Endothelial cell of umbilical vein (primary cell): ENCODE data around the gene NEB. TPM values are rescaled to one million over a fixed set of nuclear protein-coding genes. Genes with fewer than 3 reads are reported as not detected.

Source experiments
- BruUV-seq: library from RNA; stranded (reverse); fragments of 400-500 nt; replicated peaks from 2 replicates; lab custom pipeline; 2021; lab: Mats Ljungman, UMichigan
- CTCF ChIA-PET: fragments of 300-600, 350-600 bp; sonication (Branson Sonifier 250); formaldehyde crosslinking; loops from one replicate; lab custom pipeline; 2021; ENCODE audit warnings: antibody characterized with exemption, inconsistent platforms; lab: Charles Lee
- POLR2A ChIA-PET: fragments of 300-600, 350-600 bp; sonication (Branson Sonifier 250); formaldehyde crosslinking; loops from one replicate; lab custom pipeline; 2021; ENCODE audit warnings: antibody characterized with exemption, inconsistent platforms; lab: Charles Lee
- DNase-seq: peaks from one replicate; pipeline ENCODE4 v3.0.0-alpha.2; 2011; ENCODE audit warnings: low read depth, low spot score
- FAIRE-seq: peaks from 2 replicates; lab custom pipeline; 2011; peaks lifted over from hg19 to GRCh38; lab: Jason Lieb, UNC
- H2AFZ ChIP-seq: 2 replicates; pipeline ENCODE4 v1.6.0; 2012; ENCODE audit warnings: low read depth, low read length, control low read depth, inconsistent platforms
- H3K27ac ChIP-seq: 2 replicates; pipeline ENCODE4 v1.5.1; 2011; ENCODE audit warnings: low read depth, mild to moderate bottlenecking, control low read depth, low read length, moderate library complexity; ENCODE audit not compliant: insufficient read depth
- H3K27me3 ChIP-seq, 2 experiments: 2 replicates each; pipeline versions ENCODE4 v1.6.0 to v1.6.1; 2011; ENCODE audit warnings: low read length in 2 of 2, mixed read lengths in 1 of 2; ENCODE audit not compliant: control insufficient read depth in 2 of 2, insufficient read depth in 2 of 2
- H3K36me3 ChIP-seq, 2 experiments: 2 replicates in 1 of 2; 3 replicates in 1 of 2; pipeline ENCODE4 v1.5.1; 2011; ENCODE audit warnings: low read length in 2 of 2, mild to moderate bottlenecking in 1 of 2, moderate library complexity in 1 of 2; ENCODE audit not compliant: control insufficient read depth in 2 of 2, insufficient read depth in 2 of 2; ENCODE audit errors: extremely low read depth in 1 of 2
- H3K4me1 ChIP-seq: 3 replicates; pipeline ENCODE4 v1.5.1; 2011; ENCODE audit warnings: mild to moderate bottlenecking, low read length; ENCODE audit not compliant: control insufficient read depth, insufficient read depth; ENCODE audit errors: extremely low read depth
- H3K4me2 ChIP-seq: 2 replicates; pipeline ENCODE4 v1.6.1; 2011; ENCODE audit warnings: low read length, control low read depth, mixed read lengths; ENCODE audit not compliant: insufficient read depth
- H3K4me3 ChIP-seq, 3 experiments: fragments of 200-600 bp in 1 of 3; sonication (generic), shearing (Covaris generic) in 1 of 3; replicated peaks in 1 of 3; 2 replicates each; pipeline ENCODE4 v1.5.1; 2011 to 2016; ENCODE audit warnings: control low read depth in 3 of 3, low read length in 3 of 3, mild to moderate bottlenecking in 2 of 3, inconsistent platforms in 1 of 3, low read depth in 1 of 3, moderate library complexity in 1 of 3; ENCODE audit not compliant: insufficient read depth in 1 of 3
- H3K79me2 ChIP-seq: 2 replicates; pipeline ENCODE4 v1.6.0; 2012; ENCODE audit warnings: low read length, inconsistent platforms; ENCODE audit not compliant: control insufficient read depth, insufficient read depth
- H3K9ac ChIP-seq: replicated peaks from 2 replicates; pipeline ENCODE3; 2011; ENCODE audit warnings: low read length, control low read depth; ENCODE audit not compliant: insufficient read depth; ENCODE audit errors: extremely low read depth
- H3K9me1 ChIP-seq: replicated peaks from 3 replicates; pipeline ENCODE4 v1.6.0; 2011; ENCODE audit warnings: mild to moderate bottlenecking, low read length; ENCODE audit not compliant: control insufficient read depth, insufficient read depth; ENCODE audit errors: extremely low read depth
- H3K9me3 ChIP-seq: replicated peaks from 2 replicates; pipeline ENCODE4 v1.5.1; 2012; ENCODE audit warnings: low read length, inconsistent platforms; ENCODE audit not compliant: control insufficient read depth, insufficient read depth
- H4K20me1 ChIP-seq: replicated peaks from 2 replicates; pipeline ENCODE3; 2011; ENCODE audit warnings: mild to moderate bottlenecking, low read length; ENCODE audit not compliant: control insufficient read depth, insufficient read depth; ENCODE audit errors: extremely low read depth
- CTCF ChIP-seq, 2 donors: IDR thresholded peaks; 1 replicate in 1 of 2; 2 replicates in 1 of 2; pipeline ENCODE4 v1.5.1; 2011; ENCODE audit warnings: low read length in 2 of 2, mild to moderate bottlenecking in 2 of 2, moderate library complexity in 2 of 2, control low read depth in 1 of 2, inconsistent platforms in 1 of 2, low read depth in 1 of 2; ENCODE audit not compliant: insufficient read depth in 1 of 2; ENCODE audit errors: extremely low read depth in 1 of 2
- EZH2 ChIP-seq: IDR thresholded peaks from 2 replicates; pipeline ENCODE4 v1.6.1; 2012; ENCODE audit warnings: borderline replicate concordance, low read depth, mild to moderate bottlenecking, moderate library complexity, low read length, inconsistent platforms; ENCODE audit not compliant: severe bottlenecking
- FOS ChIP-seq: IDR thresholded peaks from 2 replicates; pipeline ENCODE4 v1.6.1; 2011; ENCODE audit warnings: mild to moderate bottlenecking, low read length, moderate library complexity, borderline replicate concordance; ENCODE audit not compliant: insufficient read depth
- GATA2 ChIP-seq: IDR thresholded peaks from 2 replicates; pipeline ENCODE4 v1.7.0; 2011; ENCODE audit warnings: low read depth, mild to moderate bottlenecking, moderate library complexity, mixed read lengths, low read length; ENCODE audit not compliant: insufficient read length, insufficient read depth
- JUN ChIP-seq: IDR thresholded peaks from 2 replicates; pipeline ENCODE4 v1.6.1; 2011; ENCODE audit warnings: borderline replicate concordance, low read depth; ENCODE audit not compliant: insufficient read length, insufficient read depth
- MAX ChIP-seq: IDR thresholded peaks from 2 replicates; pipeline ENCODE4 v1.6.1; 2011; ENCODE audit not compliant: insufficient read depth, insufficient read length
- MYC ChIP-seq: IDR thresholded peaks from one replicate; pipeline ENCODE4 v1.6.1; 2011; ENCODE audit warnings: mild to moderate bottlenecking, low read depth, low read length
- POLR2A ChIP-seq: IDR thresholded peaks from 2 replicates; pipeline ENCODE4 v1.6.1; 2012; ENCODE audit warnings: low read depth, mild to moderate bottlenecking, control low read depth, low read length
- POLR2AphosphoS5 ChIP-seq: IDR thresholded peaks from 2 replicates; pipeline ENCODE4 v1.6.1; 2012; ENCODE audit warnings: low read depth, mild to moderate bottlenecking, control low read depth, low read length, moderate library complexity; ENCODE audit not compliant: insufficient read depth
- dilution Hi-C: fragments of 300-500 bp; cut with MboI; formaldehyde crosslinking; loops from one replicate; pipeline ENCODE4 v1.15.0; 2019; ENCODE audit warnings: low sequenced_read_pairs; ENCODE audit not compliant: extremely low pct_ligation_motif_present
- intact Hi-C: fragments of 100-400 bp; cut with micrococcal nuclease; formaldehyde crosslinking; loops from one replicate; pipeline ENCODE4 v1.10.0; 2022
- polyA plus RNA-seq, 4 experiments: library from polyadenylated mRNA; depleted of rRNA in 3 of 4; stranded (reverse) in 3 of 4; unstranded in 1 of 4; fragments of >200 nt; gene quantifications; 2 replicates each; pipeline versions ENCODE4 v1.2.1 to v1.2.3, GENCODE V29; 2011 to 2012; ENCODE audit warnings: missing spikeins in 1 of 4
- total RNA-seq: library from RNA; stranded (reverse); gene quantifications from 2 replicates; pipeline ENCODE4 v1.2.3, GENCODE V29; 2021

The NEB gene
- total and polyA plus RNA-seq, 2 donors (not counting 3 experiments of a cell fraction or from before 2014, with no cell fraction given): 0.84 to 1.8 TPM

GRCh38 chr2:151568501-151568900 lies 165.8 kb downstream of the NEB start:
- H3K4me3 ChIP-seq: no peak overlapping the region
- DNase-seq (no peak), FAIRE-seq (no peak)
- ChIA-PET POLR2A (no interaction called here), CTCF (no interaction called here)
- no peaks in the 10 kb centered on the region for H3K79me2 ChIP-seq
- H3K9me1 ChIP-seq: no peaks in the 10 kb centered on the region
- H3K4me1 ChIP-seq: no peaks in the 10 kb centered on the region
- BruUV-seq: no TSS peak
- H3K36me3 ChIP-seq: no peaks in the 10 kb centered on the region
- dilution Hi-C loops (no loop called here), intact Hi-C loops (no loop called here)
- no peak for TF ChIP-seq POLR2A
- no peak overlapping the region for H3K4me2 ChIP-seq
- H3K9ac ChIP-seq: no peak overlapping the region
- H3K9me3 ChIP-seq: no peaks in the 10 kb centered on the region
- H3K27me3 ChIP-seq: no peaks in the 10 kb centered on the region
- no peaks in the 10 kb centered on the region for H4K20me1 ChIP-seq
- H2AFZ ChIP-seq: no peak overlapping the region
- no peak overlapping the region for H3K27ac ChIP-seq

GRCh38 chr2:151567006-151567405 lies 167.3 kb downstream of the NEB start:
- POLR2A ChIA-PET: no interaction called here
- no peak for DNase-seq
- no peak for TF ChIP-seq FOS
- no peak for TF ChIP-seq GATA2
- no peak for TF ChIP-seq EZH2
- no peak for TF ChIP-seq MAX
- no peak for TF ChIP-seq MYC
- TF ChIP-seq POLR2A: no peak
- TF ChIP-seq JUN: no peak
- no peak for TF ChIP-seq CTCF (IDR thresholded peaks at IDR 0.05; ENCODE audit: extremely low read depth in 1 of 2, insufficient read depth in 1 of 2, low read depth in 1 of 2, low read length in 2 of 2)
- TF ChIP-seq POLR2AphosphoS5: no peak
- Histone ChIP-seq H3K36me3 (no peaks in the 10 kb centered on the region), H4K20me1 (no peaks in the 10 kb centered on the region), H3K4me1 (no peaks in the 10 kb centered on the region), H3K9me1 (no peaks in the 10 kb centered on the region), H3K9ac (no peak overlapping the region), H2AFZ (no peak overlapping the region), H3K79me2 (no peaks in the 10 kb centered on the region), H3K4me3 (no peak overlapping the region), H3K4me2 (no peak overlapping the region), H3K27ac (no peak overlapping the region), H3K9me3 (no peaks in the 10 kb centered on the region), H3K27me3 (no peaks in the 10 kb centered on the region)
- BruUV-seq: no TSS peak
- CTCF ChIA-PET: no interaction called here
- FAIRE-seq: no peak
- intact Hi-C loops (no loop called here), dilution Hi-C loops (no loop called here)
